Glomerular endothelial cell (primary cell): ENCODE results near the gene PTH1R. TPM values are rescaled to one million over a fixed set of nuclear protein-coding genes. Genes with fewer than 3 reads are reported as not detected.

ENCODE experiments used
- DNase-seq: peaks from one replicate; pipeline ENCODE4 v3.0.0-alpha.2; 2011; ENCODE audit warnings: low read depth, low spot score; ENCODE audit errors: extremely low read depth
- total RNA-seq: library from RNA; depleted of rRNA; stranded (reverse); fragments of >200 nt; gene quantifications from 2 replicates; pipeline ENCODE4 v1.2.3, GENCODE V29; 2015

The PTH1R gene
- total RNA-seq, 1 donor from 2014 or later = not detected

- no peak for DNase-seq
Measured at GRCh38 chr3:46942481-46943236, 65.1 kb downstream of the PTH1R start.

GRCh38 chr3:46943237-46944187 lies 66.0 kb downstream of the PTH1R start:
- DNase-seq = no peak

GRCh38 chr3:46944191-46944590 lies 66.7 kb downstream of the PTH1R start:
- DNase-seq = no peak

- DNase-seq = no peak
Measured at GRCh38 chr3:46946416-46946815, 68.9 kb downstream of the PTH1R start.

- DNase-seq = no peak
Measured at GRCh38 chr3:46946856-46947545, 69.5 kb downstream of the PTH1R start.

- no peak for DNase-seq
Measured at GRCh38 chr3:46947546-46947901, 70.0 kb downstream of the PTH1R start.

- DNase-seq = no peak
Measured at GRCh38 chr3:46947981-46948791, 70.7 kb downstream of the PTH1R start.

- DNase-seq = no peak
Measured at GRCh38 chr3:46948830-46949671, 71.5 kb downstream of the PTH1R start.

- no peak for DNase-seq
Measured at GRCh38 chr3:46950177-46950576, 72.7 kb downstream of the PTH1R start.

- DNase-seq = no peak
Measured at GRCh38 chr3:46950650-46951241, 73.2 kb downstream of the PTH1R start.

- DNase-seq = no peak
Measured at GRCh38 chr3:46952813-46953212, 75.3 kb downstream of the PTH1R start.

Other genes starting within 250 kb of the PTH1R start
- gene ALS2CL, start 184.0 kb upstream of the PTH1R start, total RNA-seq = 7.8 and 13.5 TPM in 2 replicates
- not detected in 2 replicates for gene TMIE, start 176.3 kb upstream of the PTH1R start, total RNA-seq
- not detected in 2 replicates for gene PRSS50, start 159.9 kb upstream of the PTH1R start, total RNA-seq
- gene MYL3, start 14.3 kb upstream of the PTH1R start, total RNA-seq = not detected in 2 replicates
- 38.4 and 39.6 TPM in 2 replicates for gene CCDC12, start 99.0 kb downstream of the PTH1R start, total RNA-seq
- gene NBEAL2, start 101.9 kb downstream of the PTH1R start, total RNA-seq = 51.7 and 98.0 TPM in 2 replicates